HG03060 (cell line): ENCODE data around the gene CSF2RB.

Source experiments
- ATAC-seq: cut with Tn5 transposase; IDR thresholded peaks from one replicate; pipeline ENCODE4 v1.9.1; 2021; ENCODE audit warnings: low read depth, moderate number of reproducible peaks; ENCODE audit not compliant: unreplicated experiment

CSF2RB gene

GRCh38 chr22:36934418-36935312 lies 21.2 kb downstream of the CSF2RB start:
- no peak for ATAC-seq

GRCh38 chr22:36935313-36935610 lies 21.8 kb downstream of the CSF2RB start:
- no peak for ATAC-seq

- no peak for ATAC-seq
These were observed 22.3 kb downstream of the CSF2RB start for GRCh38 chr22:36935694-36936093.

- no peak for ATAC-seq
These were observed 23.1 kb downstream of the CSF2RB start for GRCh38 chr22:36936362-36937116.

GRCh38 chr22:36937319-36938027 lies 24.0 kb downstream of the CSF2RB start:
- ATAC-seq = no peak

GRCh38 chr22:36938028-36938425 lies 24.6 kb downstream of the CSF2RB start:
- no peak for ATAC-seq

- no peak for ATAC-seq
These were observed 25.5 kb downstream of the CSF2RB start for GRCh38 chr22:36938886-36939285.

- no peak for ATAC-seq
These were observed 27.2 kb downstream of the CSF2RB start for GRCh38 chr22:36940676-36941075.

- no peak for ATAC-seq
These were observed 29.1 kb downstream of the CSF2RB start for GRCh38 chr22:36942556-36942955.

GRCh38 chr22:36946421-36947158 lies 33.2 kb downstream of the CSF2RB start:
- no peak for ATAC-seq

GRCh38 chr22:36948273-36949225 lies 35.1 kb downstream of the CSF2RB start:
- no peak for ATAC-seq

- ATAC-seq = no peak
These were observed 37.6 kb downstream of the CSF2RB start for GRCh38 chr22:36950797-36951590.

GRCh38 chr22:36951746-36952145 lies 38.3 kb downstream of the CSF2RB start:
- ATAC-seq = no peak

- no peak for ATAC-seq
These were observed 40.0 kb downstream of the CSF2RB start for GRCh38 chr22:36953239-36954080.

- no peak for ATAC-seq
These were observed 41.0 kb downstream of the CSF2RB start for GRCh38 chr22:36954251-36955014.

- ATAC-seq = no peak
These were observed 42.3 kb downstream of the CSF2RB start for GRCh38 chr22:36955691-36956090.

GRCh38 chr22:36958366-36958765 lies 44.9 kb downstream of the CSF2RB start:
- no peak for ATAC-seq
